ENCODE results near the gene TUBB. TPM values are rescaled to one million over a fixed set of nuclear protein-coding genes. Genes with fewer than 3 reads are reported as not detected.

The TUBB gene
- total and polyA plus RNA-seq, 8 donors: 409 to 1,665 (median 1,126) TPM

DNA sequence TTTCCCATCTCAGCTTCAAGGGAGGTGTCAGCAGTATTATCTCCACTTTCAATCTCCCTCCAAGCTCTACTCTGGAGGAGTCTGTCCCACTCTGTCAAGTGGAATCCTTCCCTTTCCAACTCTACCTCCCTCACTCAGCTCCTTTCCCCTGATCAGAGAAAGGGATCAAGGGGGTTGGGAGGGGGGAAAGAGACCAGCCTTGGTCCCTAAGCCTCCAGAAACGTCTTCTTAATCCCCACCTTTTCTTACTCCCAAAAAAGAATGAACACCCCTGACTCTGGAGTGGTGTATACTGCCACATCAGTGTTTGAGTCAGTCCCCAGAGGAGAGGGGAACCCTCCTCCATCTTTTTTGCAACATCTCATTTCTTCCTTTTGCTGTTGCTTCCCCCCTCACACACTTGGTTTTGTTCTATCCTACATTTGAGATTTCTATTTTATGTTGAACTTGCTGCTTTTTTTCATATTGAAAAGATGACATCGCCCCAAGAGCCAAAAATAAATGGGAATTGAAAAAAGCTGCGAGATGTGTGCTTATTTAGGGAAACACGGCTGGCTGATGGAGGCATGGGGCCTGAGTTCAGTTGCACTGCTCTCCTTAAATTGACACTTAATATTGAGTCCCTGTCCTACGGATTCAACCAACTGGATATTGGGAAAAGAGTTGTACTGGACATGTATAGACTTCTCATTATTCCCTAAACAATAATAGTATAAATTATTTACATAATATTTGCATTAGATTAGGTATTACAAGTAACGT is 4.9 kb downstream of the TUBB start:
- no peak overlapping the region for H3K4me3 ChIP-seq
- TF ChIP-seq, protein P1, sequence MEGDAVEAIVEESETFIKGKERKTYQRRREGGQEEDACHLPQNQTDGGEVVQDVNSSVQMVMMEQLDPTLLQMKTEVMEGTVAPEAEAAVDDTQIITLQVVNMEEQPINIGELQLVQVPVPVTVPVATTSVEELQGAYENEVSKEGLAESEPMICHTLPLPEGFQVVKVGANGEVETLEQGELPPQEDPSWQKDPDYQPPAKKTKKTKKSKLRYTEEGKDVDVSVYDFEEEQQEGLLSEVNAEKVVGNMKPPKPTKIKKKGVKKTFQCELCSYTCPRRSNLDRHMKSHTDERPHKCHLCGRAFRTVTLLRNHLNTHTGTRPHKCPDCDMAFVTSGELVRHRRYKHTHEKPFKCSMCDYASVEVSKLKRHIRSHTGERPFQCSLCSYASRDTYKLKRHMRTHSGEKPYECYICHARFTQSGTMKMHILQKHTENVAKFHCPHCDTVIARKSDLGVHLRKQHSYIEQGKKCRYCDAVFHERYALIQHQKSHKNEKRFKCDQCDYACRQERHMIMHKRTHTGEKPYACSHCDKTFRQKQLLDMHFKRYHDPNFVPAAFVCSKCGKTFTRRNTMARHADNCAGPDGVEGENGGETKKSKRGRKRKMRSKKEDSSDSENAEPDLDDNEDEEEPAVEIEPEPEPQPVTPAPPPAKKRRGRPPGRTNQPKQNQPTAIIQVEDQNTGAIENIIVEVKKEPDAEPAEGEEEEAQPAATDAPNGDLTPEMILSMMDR (IDR thresholded peaks at IDR 0.05): no peak
- H3K27ac ChIP-seq: peak overlapping the region in 1 of 2 donors; percentile 10
- intact Hi-C loops (cut with DNase I): no loop called here
- no peaks in the 10 kb centered on the region for H3K27me3 ChIP-seq
- H3K36me3 ChIP-seq: peaks cover 8 to 85% of the 10 kb centered on the region in 2 donors
- H3K9me3 ChIP-seq: no peaks in the 10 kb centered on the region
- DNase-seq (no peak), ATAC-seq (no peak)
- H3K4me1 ChIP-seq: peaks cover 12 to 56% of the 10 kb centered on the region in 2 donors

DNA sequence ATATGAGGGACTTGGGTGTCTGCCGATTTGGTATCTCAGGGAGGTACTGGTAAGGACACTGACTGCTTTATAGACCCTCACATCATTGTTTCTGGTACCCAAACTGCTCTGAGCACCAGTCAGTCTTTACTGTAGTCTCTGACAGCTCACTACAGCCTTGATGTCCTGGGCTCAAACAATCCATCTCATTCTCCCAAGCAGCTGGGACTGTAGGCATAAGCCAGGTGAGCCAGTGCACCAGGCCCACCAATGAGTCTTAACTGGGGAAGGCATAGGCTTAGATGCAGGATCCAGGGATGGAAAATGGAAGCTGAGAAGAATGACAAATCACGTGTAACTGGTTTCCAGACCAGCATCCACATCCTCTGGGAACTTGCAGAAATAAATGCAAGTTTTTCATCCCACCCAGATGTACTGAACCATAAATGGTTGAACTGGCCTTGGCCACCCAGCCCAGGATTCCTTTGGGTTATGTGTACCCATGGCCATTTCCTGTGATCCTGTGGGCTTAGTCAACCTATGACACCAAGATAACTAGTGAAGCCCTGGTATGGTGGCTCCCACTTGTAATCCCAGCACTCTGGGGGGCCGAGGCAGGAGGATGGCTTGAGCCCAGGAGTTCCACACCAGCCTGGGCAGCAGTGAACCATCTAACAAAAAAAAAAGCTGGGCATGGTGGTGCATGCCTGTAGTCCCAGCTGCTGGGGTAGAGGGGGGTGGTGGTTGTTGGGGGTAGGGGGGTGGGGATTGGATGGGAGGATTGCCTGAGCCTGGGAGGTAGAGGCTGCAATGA is 5.8 kb downstream of the TUBB start:
- intact Hi-C loops (cut with DNase I): no loop called here
- H3K9me3 ChIP-seq: no peaks in the 10 kb centered on the region
- ATAC-seq (no peak), DNase-seq (no peak)
- TF ChIP-seq, protein P1 (IDR thresholded peaks at IDR 0.05): no peak
- peaks cover 8 to 93% of the 10 kb centered on the region in 2 donors for H3K36me3 ChIP-seq
- H3K4me1 ChIP-seq: peaks cover 12 to 64% of the 10 kb centered on the region in 2 donors
- H3K27me3 ChIP-seq: no peaks in the 10 kb centered on the region
- peak overlapping the region in 1 of 2 donors; percentile 10 for H3K27ac ChIP-seq
- H3K4me3 ChIP-seq: no peak overlapping the region

DNA sequence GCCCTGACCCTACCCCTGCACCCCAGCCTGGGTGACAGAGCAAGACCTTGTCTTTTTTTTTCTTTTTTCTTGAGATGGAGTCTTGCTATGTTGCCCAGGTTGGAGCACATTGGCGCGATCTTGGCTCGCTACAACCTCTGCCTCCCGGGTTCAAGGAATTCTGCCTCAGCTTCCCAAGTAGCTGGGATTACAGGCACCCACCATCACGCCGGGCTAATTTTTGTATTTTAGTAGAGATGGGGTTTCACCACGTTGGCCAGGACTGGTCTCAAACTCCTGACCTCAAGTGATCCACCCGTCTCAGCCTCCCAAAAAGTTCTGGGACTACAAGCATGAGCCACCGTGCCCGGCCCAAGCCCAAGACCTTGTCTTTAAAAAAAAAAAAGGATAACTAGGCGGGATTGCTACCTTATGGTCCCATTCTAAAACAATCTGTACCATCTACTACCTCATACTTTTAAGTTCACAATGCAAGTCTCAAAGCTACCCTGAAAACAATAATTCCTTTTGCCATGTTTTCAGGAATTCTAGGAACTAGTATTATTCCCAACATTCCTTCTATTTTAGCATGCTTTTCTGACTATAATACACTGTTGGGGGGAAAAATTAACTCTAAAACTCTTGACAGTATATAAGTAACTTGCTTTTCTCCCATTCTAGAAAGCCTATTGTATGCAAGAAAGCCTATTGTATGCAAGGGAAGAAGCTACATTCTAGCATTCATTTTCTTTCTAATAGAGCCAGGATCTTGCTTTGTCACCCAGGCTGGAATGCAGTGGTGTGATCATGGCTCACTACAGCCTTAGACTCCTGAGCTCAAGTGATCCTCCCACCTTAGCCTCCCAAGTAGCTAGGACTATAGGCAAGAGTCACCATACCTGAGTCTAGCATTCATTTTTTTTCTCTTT is 6.6 kb downstream of the TUBB start:
- H3K27ac ChIP-seq: peak overlapping the region in 1 of 2 donors; percentile 10
- TF ChIP-seq, protein P1 (IDR thresholded peaks at IDR 0.05): no peak
- H3K36me3 ChIP-seq: peaks cover 8 to 100% of the 10 kb centered on the region in 2 donors
- no peaks in the 10 kb centered on the region for H3K27me3 ChIP-seq
- H3K4me1 ChIP-seq: peaks cover 11 to 71% of the 10 kb centered on the region in 2 donors
- no peak overlapping the region for H3K4me3 ChIP-seq
- H3K9me3 ChIP-seq: no peaks in the 10 kb centered on the region
- intact Hi-C loops (cut with DNase I): no loop called here
- DNase-seq (no peak), ATAC-seq (no peak)

DNA sequence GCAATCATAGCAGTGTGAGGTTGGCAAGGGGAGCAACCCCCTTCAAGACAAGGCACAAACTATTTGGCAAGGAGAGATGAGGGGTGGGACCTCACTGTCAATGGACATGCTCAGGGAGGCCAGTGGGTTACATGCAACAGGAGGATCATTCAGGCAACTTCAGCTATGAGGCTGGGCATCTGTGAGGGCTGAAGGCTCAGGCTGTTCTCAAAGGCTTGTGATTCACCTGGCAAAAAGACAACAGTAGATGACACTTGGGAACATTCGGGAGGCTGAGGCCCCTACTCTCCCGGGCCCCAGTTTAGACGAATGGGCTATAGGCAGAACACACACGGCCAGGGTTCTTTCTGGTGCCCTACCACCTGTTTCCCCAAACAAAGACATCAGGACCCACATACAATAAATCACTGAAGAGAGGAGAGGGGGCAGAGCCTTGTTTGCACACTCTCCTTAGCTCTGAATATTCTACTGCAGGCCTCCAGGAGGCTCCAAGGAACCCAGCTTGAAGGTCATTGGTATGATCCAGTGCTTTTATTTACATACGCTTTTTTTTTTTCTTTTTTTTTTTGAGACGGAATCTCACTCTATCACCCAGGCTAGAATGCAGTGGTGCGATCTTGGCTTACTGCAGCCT is 7.9 kb downstream of the TUBB start:
- peak overlapping the region in 1 of 2 donors; percentile 0 for H3K27ac ChIP-seq

More for the DNA sequence above, 7.9 kb downstream of the TUBB start:
- Histone ChIP-seq H3K4me1 (peaks cover under 1 to 70% of the 10 kb centered on the region in 2 donors), H3K36me3 (peaks cover 5 to 100% of the 10 kb centered on the region in 2 donors), H3K27me3 (no peaks in the 10 kb centered on the region), H3K4me3 (no peak overlapping the region), H3K9me3 (no peaks in the 10 kb centered on the region)
- intact Hi-C loops (cut with DNase I): no loop called here
- ATAC-seq (no peak), DNase-seq (no peak)
- TF ChIP-seq, protein P1 (IDR thresholded peaks at IDR 0.05): no peak
